ENCODE data around the gene PPP4R1. TPM values are rescaled to one million over a fixed set of nuclear protein-coding genes. Genes with fewer than 3 reads are reported as not detected.

The PPP4R1 gene
- total RNA-seq, 1 experiment from 2014 or later, result 130 TPM

DNA sequence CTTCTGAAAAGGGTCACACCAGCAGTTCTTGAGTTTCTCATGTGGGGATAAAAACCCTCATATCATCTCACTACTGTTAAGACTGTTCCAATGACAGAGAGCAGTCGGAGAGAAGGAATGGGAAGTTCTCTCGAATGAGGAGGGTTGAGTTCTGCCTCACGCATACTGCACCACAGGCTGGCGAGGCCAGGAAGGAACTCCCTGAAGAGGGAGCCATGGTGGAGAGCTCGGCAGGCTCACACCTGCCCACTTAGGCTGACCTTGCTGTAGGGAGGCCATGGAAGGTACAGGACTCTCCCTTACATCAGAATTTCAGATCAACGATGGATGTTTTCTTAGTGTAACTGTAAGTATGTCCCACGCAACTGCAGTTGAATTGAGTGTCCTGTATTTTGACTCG, 74.4 kb downstream of the PPP4R1 start:
- no peak for DNase-seq (ENCODE audit: low read depth in 1 of 2, low spot score in 2 of 2)
- Histone ChIP-seq H3K36me3 (peaks cover 17% of the 10 kb centered on the region), H3K4me3 (no peak overlapping the region), H3K4me1 (replicated peaks) (peaks cover 25% of the 10 kb centered on the region), H3K27ac (no peak overlapping the region), H3K9me3 (replicated peaks) (no peaks in the 10 kb centered on the region), H3K27me3 (replicated peaks) (no peaks in the 10 kb centered on the region)

DNA sequence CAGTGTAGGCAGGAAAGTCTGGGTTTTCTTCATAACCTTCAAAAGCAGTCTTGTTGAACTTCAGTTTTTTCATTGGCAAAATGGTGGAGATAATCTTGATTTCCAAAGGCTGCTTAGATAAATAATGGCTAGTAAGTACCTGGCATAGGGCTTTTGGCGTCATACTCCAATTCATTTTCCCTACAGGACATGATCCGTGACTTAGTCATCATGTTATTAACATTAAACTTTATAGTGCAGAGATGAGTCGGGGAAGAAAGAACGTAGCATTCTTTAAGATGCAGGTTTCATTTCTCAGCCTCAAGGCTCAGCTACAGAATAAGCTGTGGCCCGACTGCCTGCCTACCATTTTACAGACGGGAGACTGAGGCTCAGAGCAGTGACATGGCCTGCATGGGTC, 75.1 kb downstream of the PPP4R1 start:
- Histone ChIP-seq H3K36me3 (peaks cover 20% of the 10 kb centered on the region), H3K4me3 (no peak overlapping the region), H3K27ac (peak overlapping the region; percentile 32), H3K27me3 (replicated peaks) (no peaks in the 10 kb centered on the region), H3K9me3 (replicated peaks) (no peaks in the 10 kb centered on the region), H3K4me1 (replicated peaks) (peaks cover 26% of the 10 kb centered on the region)
- peak in 1 of 2 experiments; percentile 35 for DNase-seq (ENCODE audit: low read depth in 1 of 2, low spot score in 2 of 2)

GRCh38 chr18:9537677-9538076, 76.7 kb downstream of the PPP4R1 start:
- no peak overlapping the region for H3K27ac ChIP-seq
- peaks cover 26% of the 10 kb centered on the region for H3K4me1 ChIP-seq (replicated peaks)
- H3K9me3 ChIP-seq (replicated peaks), result no peaks in the 10 kb centered on the region
- H3K27me3 ChIP-seq (replicated peaks), result no peaks in the 10 kb centered on the region
- DNase-seq (ENCODE audit: low read depth in 1 of 2, low spot score in 2 of 2), result no peak
- no peak overlapping the region for H3K4me3 ChIP-seq
- peaks cover 34% of the 10 kb centered on the region for H3K36me3 ChIP-seq

DNA sequence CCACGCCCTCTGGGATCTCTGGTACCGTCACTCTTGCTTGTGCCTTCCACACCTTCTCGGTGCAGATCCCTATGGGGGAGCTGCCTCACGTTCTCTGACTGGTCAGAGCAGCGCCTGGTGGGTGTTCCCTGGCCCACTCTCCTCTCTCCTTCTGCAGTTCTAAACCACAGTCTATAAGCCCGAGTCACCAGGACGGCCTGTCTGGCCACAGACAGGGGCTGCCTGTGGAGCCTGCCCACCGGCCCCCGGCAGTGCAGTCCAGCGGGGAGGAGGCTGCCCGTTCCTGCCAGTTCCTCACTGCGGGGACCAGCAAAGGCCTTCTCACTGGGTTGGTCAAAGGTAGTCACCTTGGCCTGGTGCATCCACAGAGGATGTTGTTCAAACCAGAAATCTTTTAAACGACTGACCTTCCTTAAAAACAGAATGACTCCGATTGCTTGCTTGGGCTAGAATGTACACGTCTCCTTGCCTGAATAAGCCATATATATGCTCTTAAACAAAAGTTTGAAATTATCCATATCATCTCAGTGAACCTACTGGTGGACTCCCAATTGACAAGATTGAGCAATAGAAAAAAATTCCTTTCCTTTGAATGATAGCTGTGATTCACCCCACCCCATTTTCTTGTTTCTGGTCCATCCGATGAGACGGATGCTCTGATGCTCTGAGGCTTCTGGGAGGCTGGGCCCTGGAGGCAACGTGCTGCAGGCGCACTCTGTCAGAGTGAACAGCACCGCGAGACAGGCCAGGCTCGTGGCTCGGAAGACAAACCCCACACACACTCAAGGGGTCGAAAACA, 77.8 kb downstream of the PPP4R1 start:
- H3K4me1 ChIP-seq (replicated peaks), result peaks cover 26% of the 10 kb centered on the region
- no peak for DNase-seq (ENCODE audit: low read depth in 1 of 2, low spot score in 2 of 2)
- no peak overlapping the region for H3K27ac ChIP-seq
- no peaks in the 10 kb centered on the region for H3K9me3 ChIP-seq (replicated peaks)
- H3K4me3 ChIP-seq, result no peak overlapping the region
- H3K36me3 ChIP-seq, result peaks cover 43% of the 10 kb centered on the region
- H3K27me3 ChIP-seq (replicated peaks), result no peaks in the 10 kb centered on the region

- Histone ChIP-seq H3K27ac (peak overlapping the region; percentile 30), H3K27me3 (replicated peaks) (no peaks in the 10 kb centered on the region), H3K36me3 (peaks cover 51% of the 10 kb centered on the region), H3K4me3 (no peak overlapping the region), H3K4me1 (replicated peaks) (peaks cover 26% of the 10 kb centered on the region), H3K9me3 (replicated peaks) (no peaks in the 10 kb centered on the region)
- DNase-seq (ENCODE audit: low read depth in 1 of 2, low spot score in 2 of 2), result peak; percentile 59 to 65
Measured at GRCh38 chr18:9535430-9535991, 78.8 kb downstream of the PPP4R1 start.

DNA sequence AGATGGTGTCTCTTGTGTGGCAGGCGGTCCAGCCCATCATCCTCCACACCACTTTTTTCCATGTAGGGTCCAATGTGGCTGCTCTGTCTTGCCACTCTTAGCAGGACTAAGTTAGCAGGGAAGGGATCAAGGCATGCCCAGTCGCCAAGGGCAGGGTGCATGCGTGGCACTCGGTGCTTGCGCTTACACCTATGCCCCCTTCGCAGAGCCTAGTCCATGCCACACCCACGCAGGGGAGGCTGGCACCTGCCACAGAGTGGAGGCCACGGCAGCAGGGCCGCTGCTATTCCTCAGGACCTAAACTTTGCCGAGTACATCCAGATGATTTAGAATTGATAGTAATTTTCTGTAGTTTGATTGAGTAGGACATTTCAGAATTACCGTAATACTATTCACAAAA, 79.5 kb downstream of the PPP4R1 start:
- Histone ChIP-seq H3K4me1 (replicated peaks) (peaks cover 24% of the 10 kb centered on the region), H3K9me3 (replicated peaks) (no peaks in the 10 kb centered on the region), H3K36me3 (peaks cover 58% of the 10 kb centered on the region), H3K27me3 (replicated peaks) (no peaks in the 10 kb centered on the region), H3K4me3 (no peak overlapping the region), H3K27ac (peak overlapping the region; percentile 30)
- DNase-seq (ENCODE audit: low read depth in 1 of 2, low spot score in 2 of 2), result no peak

DNA sequence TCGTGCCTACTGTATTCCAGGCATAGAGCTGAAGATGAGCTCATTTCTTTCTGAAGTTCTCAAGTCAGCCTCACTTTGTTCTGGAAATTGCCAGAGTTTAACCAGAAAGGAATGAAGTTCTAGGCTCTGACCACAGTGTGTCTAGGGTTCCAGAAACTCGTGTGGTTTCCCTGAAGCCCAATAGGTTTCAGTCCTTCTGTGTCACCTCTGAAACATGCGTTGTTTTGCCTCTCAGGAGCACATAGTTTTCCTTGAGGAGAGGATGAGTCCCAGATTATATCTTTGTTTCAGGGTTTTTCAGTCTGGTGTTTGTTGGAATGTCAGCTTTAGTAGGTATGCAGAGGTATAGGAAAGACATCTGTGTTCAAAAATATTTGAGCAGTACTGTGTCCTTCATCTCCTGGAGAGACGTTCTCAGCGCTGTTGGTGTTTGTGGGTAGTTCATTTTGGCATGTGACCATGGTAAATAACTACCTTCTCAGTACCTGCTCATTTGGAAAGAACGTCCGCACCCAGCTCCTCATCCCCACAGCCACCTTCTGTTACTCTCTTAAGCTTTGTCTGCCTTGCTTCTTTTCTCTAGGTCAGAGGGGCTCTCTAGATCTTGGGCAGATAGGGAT, 82.5 kb downstream of the PPP4R1 start:
- no peak for DNase-seq (ENCODE audit: low read depth in 1 of 2, low spot score in 2 of 2)

DNA sequence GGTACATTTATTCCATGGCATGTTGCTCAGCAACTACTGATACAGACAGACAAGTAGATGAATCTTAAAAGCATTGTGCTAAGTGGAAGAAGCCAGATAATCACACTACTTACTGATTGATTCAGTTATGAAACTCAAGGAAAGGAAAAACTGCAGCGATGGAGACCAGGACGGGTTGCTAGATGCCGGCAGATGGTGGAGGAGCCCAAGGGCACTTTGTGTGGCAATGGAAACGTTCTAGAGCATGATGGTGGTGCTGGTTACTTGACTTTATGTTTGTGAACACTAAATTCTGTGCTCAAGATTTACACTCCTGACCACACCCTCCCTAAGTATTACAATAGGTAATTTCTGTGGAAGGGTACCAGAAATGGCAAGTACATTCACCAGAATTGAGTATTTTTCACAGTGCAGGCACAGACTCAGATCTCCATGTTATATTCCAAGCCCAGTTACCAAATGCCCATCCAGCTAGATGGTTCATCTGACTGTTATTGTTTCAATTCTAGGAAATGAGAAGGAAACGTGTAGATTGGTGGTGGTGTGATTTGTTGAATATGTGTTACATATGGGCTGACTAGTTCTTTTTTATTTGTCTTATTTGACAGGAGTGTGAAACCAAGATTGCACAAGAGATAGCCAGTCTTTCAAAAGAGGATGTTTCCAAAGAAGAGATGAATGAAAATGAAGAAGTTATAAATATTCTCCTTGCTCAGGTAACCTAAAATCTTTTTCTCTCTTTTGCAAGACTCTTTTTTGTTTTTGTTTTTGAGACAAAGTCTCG, 83.9 kb downstream of the PPP4R1 start:
- H3K36me3 ChIP-seq, result peaks cover 73% of the 10 kb centered on the region
- H3K27ac ChIP-seq, result no peak overlapping the region
- no peaks in the 10 kb centered on the region for H3K9me3 ChIP-seq (replicated peaks)
- no peak for DNase-seq (ENCODE audit: low read depth in 1 of 2, low spot score in 2 of 2)
- no peak overlapping the region for H3K4me3 ChIP-seq
- no peaks in the 10 kb centered on the region for H3K27me3 ChIP-seq (replicated peaks)
- H3K4me1 ChIP-seq (replicated peaks), result peaks cover 7% of the 10 kb centered on the region

More for the DNA sequence above, 82.5 kb downstream of the PPP4R1 start:
- H3K36me3 ChIP-seq, result peaks cover 75% of the 10 kb centered on the region
- H3K27me3 ChIP-seq (replicated peaks), result no peaks in the 10 kb centered on the region
- H3K4me1 ChIP-seq (replicated peaks), result peaks cover 11% of the 10 kb centered on the region
- H3K9me3 ChIP-seq (replicated peaks), result no peaks in the 10 kb centered on the region
- H3K4me3 ChIP-seq, result no peak overlapping the region
- H3K27ac ChIP-seq, result no peak overlapping the region

GRCh38 chr18:9526458-9526857, 87.9 kb downstream of the PPP4R1 start:
- DNase-seq (ENCODE audit: low read depth in 1 of 2, low spot score in 2 of 2), result no peak
- H3K9me3 ChIP-seq (replicated peaks), result no peaks in the 10 kb centered on the region
- peaks cover 56% of the 10 kb centered on the region for H3K36me3 ChIP-seq
- no peak overlapping the region for H3K4me3 ChIP-seq
- no peak overlapping the region for H3K27ac ChIP-seq
- no peaks in the 10 kb centered on the region for H3K27me3 ChIP-seq (replicated peaks)
- H3K4me1 ChIP-seq (replicated peaks), result no peaks in the 10 kb centered on the region

DNA sequence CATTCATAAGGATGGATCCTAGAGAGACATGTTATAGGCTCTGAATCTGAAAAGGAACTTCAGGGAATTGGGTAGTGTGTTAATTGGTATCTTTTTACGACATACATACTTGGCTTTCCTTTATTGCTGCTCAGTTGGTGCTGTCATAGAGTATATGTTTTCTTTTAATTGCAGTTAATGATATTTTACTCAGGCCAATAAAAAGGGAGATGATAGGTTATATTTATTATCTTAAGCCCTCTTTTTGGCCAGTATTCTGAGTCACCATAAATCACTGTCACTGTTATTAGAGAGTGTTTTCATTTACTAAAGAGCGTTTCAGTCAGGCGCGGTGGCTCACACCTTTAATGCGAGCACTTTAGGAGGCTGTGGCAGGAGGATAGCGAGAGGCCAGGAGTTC, 91.4 kb downstream of the PPP4R1 start:
- no peaks in the 10 kb centered on the region for H3K27me3 ChIP-seq (replicated peaks)
- H3K27ac ChIP-seq, result no peak overlapping the region
- peaks cover 29% of the 10 kb centered on the region for H3K36me3 ChIP-seq
- no peaks in the 10 kb centered on the region for H3K9me3 ChIP-seq (replicated peaks)
- no peak overlapping the region for H3K4me3 ChIP-seq
- no peak for DNase-seq (ENCODE audit: low read depth in 1 of 2, low spot score in 2 of 2)
- no peaks in the 10 kb centered on the region for H3K4me1 ChIP-seq (replicated peaks)

DNA sequence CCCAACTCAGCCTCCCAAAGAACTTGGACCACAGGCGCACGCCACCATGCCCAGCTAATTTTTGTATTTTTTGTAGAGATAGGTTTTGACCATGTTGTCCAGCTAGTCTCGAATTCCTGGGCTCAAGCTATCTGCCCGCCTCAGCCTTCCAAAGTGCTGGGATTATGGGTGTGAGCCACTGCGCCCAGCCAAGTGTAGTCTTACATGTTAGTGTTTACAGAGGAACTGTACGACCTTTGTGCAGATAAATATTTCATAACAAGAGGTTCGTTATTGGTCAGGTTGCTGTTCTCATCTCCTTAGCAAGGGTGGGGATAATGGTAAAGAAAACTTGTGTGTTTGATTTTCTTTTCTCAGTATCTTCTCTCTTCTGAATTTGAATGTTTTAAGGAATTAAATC, 92.6 kb downstream of the PPP4R1 start:
- Histone ChIP-seq H3K9me3 (replicated peaks) (no peaks in the 10 kb centered on the region), H3K4me3 (no peak overlapping the region), H3K36me3 (peaks cover 26% of the 10 kb centered on the region), H3K27me3 (replicated peaks) (no peaks in the 10 kb centered on the region), H3K27ac (no peak overlapping the region), H3K4me1 (replicated peaks) (no peaks in the 10 kb centered on the region)
- DNase-seq (ENCODE audit: low read depth in 1 of 2, low spot score in 2 of 2), result no peak

GRCh38 chr18:9520666-9521065, 93.7 kb downstream of the PPP4R1 start:
- Histone ChIP-seq H3K4me1 (replicated peaks) (peaks cover 11% of the 10 kb centered on the region), H3K36me3 (peaks cover 31% of the 10 kb centered on the region), H3K9me3 (replicated peaks) (no peaks in the 10 kb centered on the region), H3K27me3 (replicated peaks) (no peaks in the 10 kb centered on the region), H3K27ac (no peak overlapping the region), H3K4me3 (no peak overlapping the region)
- DNase-seq (ENCODE audit: low read depth in 1 of 2, low spot score in 2 of 2), result no peak

GRCh38 chr18:9519399-9519798, 95.0 kb downstream of the PPP4R1 start:
- H3K27ac ChIP-seq, result no peak overlapping the region
- no peak for DNase-seq (ENCODE audit: low read depth in 1 of 2, low spot score in 2 of 2)
- no peak overlapping the region for H3K4me3 ChIP-seq
- H3K27me3 ChIP-seq (replicated peaks), result no peaks in the 10 kb centered on the region
- H3K9me3 ChIP-seq (replicated peaks), result no peaks in the 10 kb centered on the region
- peaks cover 24% of the 10 kb centered on the region for H3K4me1 ChIP-seq (replicated peaks)
- peaks cover 26% of the 10 kb centered on the region for H3K36me3 ChIP-seq

- no peak for DNase-seq (ENCODE audit: low read depth in 1 of 2, low spot score in 2 of 2)
- Histone ChIP-seq H3K4me3 (no peak overlapping the region), H3K9me3 (replicated peaks) (no peaks in the 10 kb centered on the region), H3K4me1 (replicated peaks) (peaks cover 34% of the 10 kb centered on the region), H3K36me3 (peaks cover 23% of the 10 kb centered on the region), H3K27ac (no peak overlapping the region), H3K27me3 (replicated peaks) (no peaks in the 10 kb centered on the region)
Measured at GRCh38 chr18:9517869-9518268, 96.5 kb downstream of the PPP4R1 start.

Measured in SJSA1 (cell line).